ENCODE results near the gene FBXL14. TPM values are rescaled to one million over a fixed set of nuclear protein-coding genes. Genes with fewer than 3 reads are reported as not detected.

FBXL14 gene
- polyA plus RNA-seq, 1 experiment = 3.2 TPM

DNA sequence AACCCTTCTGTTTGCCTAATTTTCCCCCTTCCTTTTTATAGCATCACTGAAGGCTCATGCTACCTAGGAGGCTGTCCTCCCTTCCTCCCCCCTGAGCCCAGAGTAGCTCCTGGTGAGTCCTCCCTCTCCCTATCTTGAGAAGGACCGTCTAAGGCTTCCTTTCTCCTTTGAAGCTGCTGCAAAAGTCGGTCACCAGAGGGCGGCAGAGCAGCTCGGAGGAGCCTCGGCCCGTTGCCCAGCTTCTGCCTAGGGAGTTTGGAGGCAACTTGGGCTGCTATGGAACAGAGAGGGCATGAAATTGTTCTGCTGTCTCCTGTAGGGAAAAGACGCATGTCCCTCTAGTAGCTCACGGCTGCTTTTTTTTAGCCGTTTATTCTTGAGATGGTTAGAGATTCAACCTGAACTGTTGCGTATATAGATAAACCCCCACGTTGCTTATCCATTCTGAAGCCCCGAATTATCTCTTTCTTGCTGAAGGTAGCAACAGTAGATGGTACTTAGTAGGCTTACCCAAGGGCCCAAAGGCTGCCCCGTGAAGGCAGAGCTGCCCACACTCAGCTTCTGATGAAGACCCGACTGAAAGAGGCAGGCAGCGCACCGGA is 40.3 kb upstream of the FBXL14 start:
- Histone ChIP-seq H3K4me3 (ENCODE audit: low read depth, low read length) (no peak overlapping the region), H3K27me3 (ENCODE audit: control insufficient read depth, insufficient read depth, low read length) (no peaks in the 10 kb centered on the region), H3K27ac (ENCODE audit: low read depth, low read length) (no peak overlapping the region), H3K9me3 (ENCODE audit: control insufficient read depth, insufficient read depth, low read length) (no peaks in the 10 kb centered on the region)
- peak; percentile 49 for DNase-seq (ENCODE audit: low read depth, low spot score)
- POLR2A ChIA-PET = interaction anchor here (0.6 kb wide), 1 partner anchor 196 kb away, joined by 3 read pairs; no protein-coding TSS in a partner anchor
- TF ChIP-seq CTCF (IDR thresholded peaks at IDR 0.05; ENCODE audit: low read depth, low read length) = peak; percentile 92
- CTCF ChIA-PET = interaction anchor here (0.5 to 3.8 kb wide), 22 partner anchors 9 to 1062 kb away, joined by 3 to 82 read pairs (median 6); no protein-coding TSS in a partner anchor

DNA sequence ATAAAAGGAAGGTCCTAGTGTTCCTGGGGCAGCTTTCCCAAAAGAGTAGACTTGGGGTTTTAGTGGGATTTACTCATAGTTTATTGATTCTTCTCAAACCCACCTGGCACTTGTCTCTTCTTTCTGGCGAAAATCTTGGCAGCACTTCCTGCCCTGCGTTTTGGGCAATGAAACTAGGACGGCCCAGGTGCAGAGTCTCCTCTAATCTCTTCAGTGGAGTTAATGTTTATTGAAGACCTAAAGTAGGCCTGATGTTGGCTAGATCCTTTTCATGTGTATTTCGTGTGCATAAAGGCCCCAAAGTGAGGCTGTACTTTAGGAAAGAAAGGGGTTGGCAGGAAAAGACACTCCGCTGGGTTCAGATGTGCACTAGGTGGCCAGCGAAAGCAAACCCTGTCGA is 39.8 kb upstream of the FBXL14 start:
- Histone ChIP-seq H3K27ac (ENCODE audit: low read depth, low read length) (no peak overlapping the region), H3K9me3 (ENCODE audit: control insufficient read depth, insufficient read depth, low read length) (no peaks in the 10 kb centered on the region), H3K27me3 (ENCODE audit: control insufficient read depth, insufficient read depth, low read length) (no peaks in the 10 kb centered on the region), H3K4me3 (ENCODE audit: low read depth, low read length) (no peak overlapping the region)
- no peak for TF ChIP-seq CTCF (IDR thresholded peaks at IDR 0.05; ENCODE audit: low read depth, low read length)
- ChIA-PET CTCF (interaction anchor here (0.8 to 3.8 kb wide), 17 partner anchors 8 to 830 kb away, joined by 3 to 82 read pairs (median 8); no protein-coding TSS in a partner anchor), POLR2A (no interaction called here)
- no peak for DNase-seq (ENCODE audit: low read depth, low spot score)

- H3K9me3 ChIP-seq (ENCODE audit: control insufficient read depth, insufficient read depth, low read length) = no peaks in the 10 kb centered on the region
- H3K4me3 ChIP-seq (ENCODE audit: low read depth, low read length) = no peak overlapping the region
- no peak for DNase-seq (ENCODE audit: low read depth, low spot score)
- TF ChIP-seq CTCF (IDR thresholded peaks at IDR 0.05; ENCODE audit: low read depth, low read length) = no peak
- no peak overlapping the region for H3K27ac ChIP-seq (ENCODE audit: low read depth, low read length)
- no peaks in the 10 kb centered on the region for H3K27me3 ChIP-seq (ENCODE audit: control insufficient read depth, insufficient read depth, low read length)
- POLR2A ChIA-PET = no interaction called here
- CTCF ChIA-PET = interaction anchor here (1.1 to 3.8 kb wide), 10 partner anchors 10 to 515 kb away, joined by 3 to 28 read pairs (median 10); no protein-coding TSS in a partner anchor
Observed at GRCh38 chr12:1633459-1633858, 39.1 kb upstream of the FBXL14 start.

GRCh38 chr12:1632702-1633101 is 38.3 kb upstream of the FBXL14 start:
- no peak overlapping the region for H3K4me3 ChIP-seq (ENCODE audit: low read depth, low read length)
- no peak for TF ChIP-seq CTCF (IDR thresholded peaks at IDR 0.05; ENCODE audit: low read depth, low read length)
- POLR2A ChIA-PET = no interaction called here

GRCh38 chr12:1630827-1631591 is 36.6 kb upstream of the FBXL14 start:
- Histone ChIP-seq H3K27me3 (ENCODE audit: control insufficient read depth, insufficient read depth, low read length) (no peaks in the 10 kb centered on the region), H3K9me3 (ENCODE audit: control insufficient read depth, insufficient read depth, low read length) (no peaks in the 10 kb centered on the region), H3K4me3 (ENCODE audit: low read depth, low read length) (no peak overlapping the region), H3K27ac (ENCODE audit: low read depth, low read length) (no peak overlapping the region)
- peak; percentile 20; the same call in 1 of the 2 replicates for TF ChIP-seq CTCF (IDR thresholded peaks at IDR 0.05; ENCODE audit: low read depth, low read length)
- CTCF ChIA-PET = interaction anchor here (1.0 to 1.4 kb wide), 2 partner anchors 160 to 513 kb away, joined by 5 to 8 read pairs; no protein-coding TSS in a partner anchor
- POLR2A ChIA-PET = no interaction called here
- DNase-seq (ENCODE audit: low read depth, low spot score) = no peak

More at GRCh38 chr12:1632702-1633101, 38.3 kb upstream of the FBXL14 start:
- H3K9me3 ChIP-seq (ENCODE audit: control insufficient read depth, insufficient read depth, low read length) = no peaks in the 10 kb centered on the region
- no peaks in the 10 kb centered on the region for H3K27me3 ChIP-seq (ENCODE audit: control insufficient read depth, insufficient read depth, low read length)
- CTCF ChIA-PET = interaction anchor here (1.3 to 3.8 kb wide), 6 partner anchors 11 to 515 kb away, joined by 3 to 28 read pairs (median 11); no protein-coding TSS in a partner anchor
- DNase-seq (ENCODE audit: low read depth, low spot score) = no peak
- H3K27ac ChIP-seq (ENCODE audit: low read depth, low read length) = no peak overlapping the region

Data from AG04450 (cell line).